WTC11 (cell line): Measurements from ENCODE around the gene ELANE. TPM values are rescaled to one million over a fixed set of nuclear protein-coding genes. Genes with fewer than 3 reads are reported as not detected.

Experiments used
- ATAC-seq: fragments of 200-7000 bp; cut with Tn5 transposase; 2 replicates; pipeline ENCODE4 v1.10.0; 2021; ENCODE audit warnings: mild to moderate bottlenecking, moderate library complexity
- Bru-seq: library from RNA; stranded (reverse); fragments of 400-500 nt; gene quantifications from one replicate; lab custom pipeline; 2021; lab: Mats Ljungman, UMichigan
- CTCF ChIA-PET: fragments of 300-600 bp; sonication (Branson Sonifier 250); formaldehyde crosslinking; loops from one replicate; lab custom pipeline; 2021; ENCODE audit warnings: antibody characterized with exemption; lab: Charles Lee
- POLR2A ChIA-PET: fragments of 350-600 bp; sonication (Branson Sonifier 250); formaldehyde crosslinking; loops from one replicate; lab custom pipeline; 2021; ENCODE audit warnings: antibody characterized with exemption; lab: Charles Lee
- DNase-seq: peaks from one replicate; pipeline ENCODE4 v3.0.0; 2021; ENCODE audit warnings: low spot score
- H3K27ac Mint-ChIP-seq: 2 replicates; pipeline ENCODE4 v1.8.0; 2021; ENCODE audit warnings: mixed read lengths
- H3K27me3 Mint-ChIP-seq: 2 replicates; pipeline ENCODE4 v1.8.0; 2021; ENCODE audit warnings: low read depth, mild to moderate bottlenecking, moderate library complexity, mixed read lengths
- H3K36me3 Mint-ChIP-seq: 2 replicates; pipeline ENCODE4 v1.8.0; 2021; ENCODE audit warnings: mixed read lengths
- H3K4me1 Mint-ChIP-seq: 2 replicates; pipeline ENCODE4 v1.8.0; 2022; ENCODE audit warnings: mixed read lengths
- H3K4me3 Mint-ChIP-seq: 2 replicates; pipeline ENCODE4 v1.8.0; 2021; ENCODE audit warnings: mild to moderate bottlenecking, moderate library complexity, mixed read lengths
- H3K9me3 Mint-ChIP-seq: 2 replicates; pipeline ENCODE4 v1.8.0; 2021; ENCODE audit warnings: mixed read lengths
- CREM ChIP-seq: sonication (generic); formaldehyde crosslinking; IDR thresholded peaks from 2 replicates; pipeline ENCODE4 v1.8.1; 2022; ENCODE audit warnings: mild to moderate bottlenecking, missing genetic modification reagents, moderate library complexity
- EMX1 ChIP-seq: fragments of 250-450 bp; sonication (Bioruptor Pico); IDR thresholded peaks from 2 replicates; pipeline ENCODE4 v1.8.0; 2021; ENCODE audit warnings: mild to moderate bottlenecking
- ESRRA ChIP-seq: sonication (generic); formaldehyde crosslinking; IDR thresholded peaks from 2 replicates; pipeline ENCODE4 v1.8.1; 2022; ENCODE audit warnings: mild to moderate bottlenecking, missing genetic modification reagents, borderline replicate concordance
- JUN ChIP-seq: sonication (generic); formaldehyde crosslinking; IDR thresholded peaks from 2 replicates; pipeline ENCODE4 v1.8.0; 2023; ENCODE audit warnings: mild to moderate bottlenecking, missing genetic modification reagents
- KAT7 ChIP-seq: sonication (generic); formaldehyde crosslinking; IDR thresholded peaks from 2 replicates; pipeline ENCODE4 v1.8.1; 2023; ENCODE audit warnings: missing genetic modification reagents, mild to moderate bottlenecking, borderline replicate concordance
- MXD4 ChIP-seq: fragments of 250-450 bp; sonication (Bioruptor Pico); IDR thresholded peaks from 2 replicates; pipeline ENCODE4 v1.8.0; 2021; ENCODE audit warnings: mild to moderate bottlenecking, moderate library complexity, borderline replicate concordance
- MYBL2 ChIP-seq: sonication (generic); formaldehyde crosslinking; IDR thresholded peaks from 2 replicates; pipeline ENCODE4 v1.8.1; 2023; ENCODE audit warnings: mild to moderate bottlenecking, moderate library complexity, missing genetic modification reagents
- PRRX2 ChIP-seq: fragments of 250-450 bp; sonication (Bioruptor Pico); IDR thresholded peaks from 2 replicates; pipeline ENCODE4 v1.8.0; 2021; ENCODE audit warnings: mild to moderate bottlenecking
- SMAD4 ChIP-seq: sonication (generic); formaldehyde crosslinking; IDR thresholded peaks from 2 replicates; pipeline ENCODE4 v1.8.0; 2022; ENCODE audit warnings: mild to moderate bottlenecking, missing genetic modification reagents
- TEAD1 ChIP-seq: sonication (generic); formaldehyde crosslinking; IDR thresholded peaks from 2 replicates; pipeline ENCODE4 v1.8.0; 2022; ENCODE audit warnings: mild to moderate bottlenecking, missing genetic modification reagents
- ZNF219 ChIP-seq: sonication (generic); formaldehyde crosslinking; IDR thresholded peaks from 2 replicates; pipeline ENCODE4 v1.8.0; 2023; ENCODE audit warnings: missing genetic modification reagents, mild to moderate bottlenecking, borderline replicate concordance
- ZNF423 ChIP-seq: fragments of 250-450 bp; sonication (Bioruptor Pico); IDR thresholded peaks from 2 replicates; pipeline ENCODE4 v2.1.2; 2022; ENCODE audit warnings: mild to moderate bottlenecking, moderate library complexity
- long read RNA-seq, 3 experiments: library from RNA in 1 of 3; library from capped mRNA in 1 of 3; library from polyadenylated mRNA in 1 of 3; unstranded in 2 of 3; stranded (forward) in 1 of 3; transcript quantifications; one replicate each; pipeline ENCODE4 v2.0.0, GENCODE V29; 2021
- total RNA-seq: library from RNA; stranded (reverse); gene quantifications from 3 replicates; pipeline ENCODE4 v1.2.3, GENCODE V29; 2021
- TF ChIP-seq, protein P1 (sequence below): fragments of 250-450 bp; sonication (Bioruptor Pico); conservative IDR thresholded peaks from 2 replicates; pipeline ENCODE4 v1.9.0; 2021; ENCODE audit warnings: mild to moderate bottlenecking
- TF ChIP-seq, protein P2 (sequence below): fragments of 250-450 bp; sonication (Bioruptor Pico); IDR thresholded peaks from 2 replicates; pipeline ENCODE4 v1.9.0; 2021; ENCODE audit warnings: moderate library complexity, mild to moderate bottlenecking, inconsistent platforms, borderline replicate concordance
- TF ChIP-seq, protein P3 (sequence below): sonication (generic); formaldehyde crosslinking; IDR thresholded peaks from 2 replicates; pipeline ENCODE4 v1.8.1; 2022; ENCODE audit warnings: low read depth, mild to moderate bottlenecking, moderate library complexity, missing genetic modification reagents, borderline replicate concordance
- TF ChIP-seq, protein P4 (sequence below): sonication (generic); formaldehyde crosslinking; IDR thresholded peaks from 2 replicates; pipeline ENCODE4 v1.8.1; 2023; ENCODE audit warnings: mild to moderate bottlenecking, missing genetic modification reagents, moderate library complexity
- TF ChIP-seq, protein P5 (sequence below): fragments of 250-450 bp; sonication (Bioruptor Pico); IDR thresholded peaks from 2 replicates; pipeline ENCODE4 v1.9.0; 2021; ENCODE audit warnings: mild to moderate bottlenecking
- TF ChIP-seq, protein P6 (sequence below): sonication (generic); formaldehyde crosslinking; IDR thresholded peaks from 2 replicates; pipeline ENCODE4 v1.8.1; 2022; ENCODE audit warnings: low read depth, missing genetic modification reagents, borderline replicate concordance
- TF ChIP-seq, protein P7 (sequence below): sonication (generic); formaldehyde crosslinking; IDR thresholded peaks from 2 replicates; pipeline ENCODE4 v1.8.0; 2022; ENCODE audit warnings: mild to moderate bottlenecking, missing genetic modification reagents
- TF ChIP-seq, protein P8 (sequence below): sonication (generic); formaldehyde crosslinking; IDR thresholded peaks from 2 replicates; pipeline ENCODE4 v1.8.1; 2023; ENCODE audit warnings: mild to moderate bottlenecking, moderate library complexity, missing genetic modification reagents

ELANE gene
- total RNA-seq (not detected in 3 replicates), Bru-seq, nascent RNA (not detected)
- long read RNA-seq, experiment 1: 0 reads
- long read RNA-seq, experiment 2: 0 reads
- long read RNA-seq, experiment 3: 0 reads

DNA sequence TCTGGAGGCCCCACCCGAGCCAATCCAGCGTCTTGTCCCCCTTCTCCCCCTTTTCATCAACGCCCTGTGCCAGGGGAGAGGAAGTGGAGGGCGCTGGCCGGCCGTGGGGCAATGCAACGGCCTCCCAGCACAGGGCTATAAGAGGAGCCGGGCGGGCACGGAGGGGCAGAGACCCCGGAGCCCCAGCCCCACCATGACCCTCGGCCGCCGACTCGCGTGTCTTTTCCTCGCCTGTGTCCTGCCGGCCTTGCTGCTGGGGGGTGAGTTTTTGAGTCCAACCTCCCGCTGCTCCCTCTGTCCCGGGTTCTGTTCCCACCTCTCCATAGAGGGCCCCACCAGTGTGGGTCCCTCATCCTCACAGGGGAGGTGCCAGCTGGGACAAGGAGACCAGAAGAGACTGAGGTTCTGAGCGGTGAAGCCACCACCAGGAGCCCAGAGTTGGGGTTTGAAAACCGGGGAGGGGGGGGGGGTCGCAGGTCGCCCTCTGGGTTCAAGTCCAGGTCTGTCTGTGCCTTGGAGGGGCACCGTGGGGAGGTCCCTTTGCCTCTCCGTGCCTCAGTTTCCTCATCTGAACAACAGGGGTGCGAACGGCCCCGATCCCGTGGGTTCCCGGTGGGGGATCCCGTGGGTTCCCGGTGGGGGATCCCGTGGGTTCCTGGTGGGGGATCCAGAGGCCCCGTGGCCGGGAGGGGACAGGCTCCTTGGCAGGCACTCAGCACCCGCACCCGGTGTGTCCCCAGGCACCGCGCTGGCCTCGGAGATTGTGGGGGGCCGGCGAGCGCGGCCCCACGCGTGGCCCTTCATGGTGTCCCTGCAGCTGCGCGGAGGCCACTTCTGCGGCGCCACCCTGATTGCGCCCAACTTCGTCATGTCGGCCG lies at the start of gene ELANE:
ELANE (plus strand) TSS at position 168 of the 878 bp plus-strand sequence; CDS start at position 194, 26 bp downstream.
- Mint-ChIP-seq H3K4me1 (no peaks in the 10 kb centered on the region), H3K36me3 (no peaks in the 10 kb centered on the region), H3K27ac (no peak within 1 kb of the TSS), H3K9me3 (no peaks in the 10 kb centered on the region), H3K4me3 (no peak within 1 kb of the TSS), H3K27me3 (peaks cover under 1% of the 10 kb centered on the region; the same call in 1 of the 2 replicates)
- ChIA-PET CTCF (no interaction called here), POLR2A (no interaction called here)
- ATAC-seq (no peak), DNase-seq (peak; percentile 10)
- TF ChIP-seq TEAD1 (CRISPR knock-in tag) (no peak), CREM (CRISPR knock-in tag) (no peak), KAT7 (CRISPR knock-in tag) (no peak), MYBL2 (CRISPR knock-in tag) (no peak), MXD4 (CRISPR knock-in tag) (no peak), SMAD4 (no peak), PRRX2 (CRISPR knock-in tag) (no peak), ZNF219 (CRISPR knock-in tag) (no peak), ESRRA (CRISPR knock-in tag) (no peak), JUN (CRISPR knock-in tag) (no peak), EMX1 (CRISPR knock-in tag) (no peak), ZNF423 (CRISPR knock-in tag) (no peak)
- TF ChIP-seq, protein P1, sequence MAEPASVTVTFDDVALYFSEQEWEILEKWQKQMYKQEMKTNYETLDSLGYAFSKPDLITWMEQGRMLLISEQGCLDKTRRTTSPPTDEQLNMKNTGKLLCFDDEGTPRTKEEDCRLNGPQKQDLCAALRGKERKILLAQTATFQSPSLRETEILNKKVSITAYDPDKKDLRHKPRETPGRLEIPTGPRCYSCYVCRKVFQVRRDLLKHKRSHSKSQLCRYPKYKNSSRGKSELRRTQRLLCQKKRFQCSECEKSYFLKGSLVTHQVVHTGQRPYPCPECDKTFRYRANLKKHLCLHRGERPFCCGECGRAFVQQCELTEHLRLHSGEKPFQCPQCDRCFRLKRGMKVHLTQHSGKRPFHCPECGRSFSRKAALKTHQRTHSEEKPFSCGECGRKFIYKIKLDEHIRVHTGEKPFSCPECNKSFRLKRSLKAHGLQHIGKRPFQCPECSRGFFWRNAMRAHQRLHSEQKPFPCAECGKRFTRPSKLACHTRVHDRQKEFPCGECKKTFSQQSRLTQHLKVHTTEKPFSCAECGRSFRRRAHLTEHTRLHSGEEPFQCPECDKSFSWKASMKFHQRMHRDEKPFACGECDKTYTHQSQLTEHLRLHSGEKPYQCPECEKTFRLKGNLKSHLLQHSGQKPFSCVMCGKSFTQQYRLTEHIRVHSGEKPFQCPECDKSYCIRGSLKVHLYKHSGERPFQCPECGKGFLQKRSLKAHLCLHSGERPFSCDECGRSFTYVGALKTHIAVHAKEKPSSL (CRISPR knock-in tag): no peak
- TF ChIP-seq, protein P2, sequence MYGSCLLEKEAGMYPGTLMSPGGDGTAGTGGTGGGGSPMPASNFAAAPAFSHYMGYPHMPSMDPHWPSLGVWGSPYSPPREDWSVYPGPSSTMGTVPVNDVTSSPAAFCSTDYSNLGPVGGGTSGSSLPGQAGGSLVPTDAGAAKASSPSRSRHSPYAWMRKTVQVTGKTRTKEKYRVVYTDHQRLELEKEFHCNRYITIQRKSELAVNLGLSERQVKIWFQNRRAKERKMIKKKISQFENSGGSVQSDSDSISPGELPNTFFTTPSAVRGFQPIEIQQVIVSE (CRISPR knock-in tag): no peak
- TF ChIP-seq, protein P3, sequence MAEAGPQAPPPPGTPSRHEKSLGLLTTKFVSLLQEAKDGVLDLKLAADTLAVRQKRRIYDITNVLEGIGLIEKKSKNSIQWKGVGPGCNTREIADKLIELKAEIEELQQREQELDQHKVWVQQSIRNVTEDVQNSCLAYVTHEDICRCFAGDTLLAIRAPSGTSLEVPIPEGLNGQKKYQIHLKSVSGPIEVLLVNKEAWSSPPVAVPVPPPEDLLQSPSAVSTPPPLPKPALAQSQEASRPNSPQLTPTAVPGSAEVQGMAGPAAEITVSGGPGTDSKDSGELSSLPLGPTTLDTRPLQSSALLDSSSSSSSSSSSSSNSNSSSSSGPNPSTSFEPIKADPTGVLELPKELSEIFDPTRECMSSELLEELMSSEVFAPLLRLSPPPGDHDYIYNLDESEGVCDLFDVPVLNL: no peak
- TF ChIP-seq, protein P4, sequence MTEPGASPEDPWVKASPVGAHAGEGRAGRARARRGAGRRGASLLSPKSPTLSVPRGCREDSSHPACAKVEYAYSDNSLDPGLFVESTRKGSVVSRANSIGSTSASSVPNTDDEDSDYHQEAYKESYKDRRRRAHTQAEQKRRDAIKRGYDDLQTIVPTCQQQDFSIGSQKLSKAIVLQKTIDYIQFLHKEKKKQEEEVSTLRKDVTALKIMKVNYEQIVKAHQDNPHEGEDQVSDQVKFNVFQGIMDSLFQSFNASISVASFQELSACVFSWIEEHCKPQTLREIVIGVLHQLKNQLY (CRISPR knock-in tag): no peak
- TF ChIP-seq, protein P5, sequence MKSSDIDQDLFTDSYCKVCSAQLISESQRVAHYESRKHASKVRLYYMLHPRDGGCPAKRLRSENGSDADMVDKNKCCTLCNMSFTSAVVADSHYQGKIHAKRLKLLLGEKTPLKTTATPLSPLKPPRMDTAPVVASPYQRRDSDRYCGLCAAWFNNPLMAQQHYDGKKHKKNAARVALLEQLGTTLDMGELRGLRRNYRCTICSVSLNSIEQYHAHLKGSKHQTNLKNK (CRISPR knock-in tag): no peak
- TF ChIP-seq, protein P6, sequence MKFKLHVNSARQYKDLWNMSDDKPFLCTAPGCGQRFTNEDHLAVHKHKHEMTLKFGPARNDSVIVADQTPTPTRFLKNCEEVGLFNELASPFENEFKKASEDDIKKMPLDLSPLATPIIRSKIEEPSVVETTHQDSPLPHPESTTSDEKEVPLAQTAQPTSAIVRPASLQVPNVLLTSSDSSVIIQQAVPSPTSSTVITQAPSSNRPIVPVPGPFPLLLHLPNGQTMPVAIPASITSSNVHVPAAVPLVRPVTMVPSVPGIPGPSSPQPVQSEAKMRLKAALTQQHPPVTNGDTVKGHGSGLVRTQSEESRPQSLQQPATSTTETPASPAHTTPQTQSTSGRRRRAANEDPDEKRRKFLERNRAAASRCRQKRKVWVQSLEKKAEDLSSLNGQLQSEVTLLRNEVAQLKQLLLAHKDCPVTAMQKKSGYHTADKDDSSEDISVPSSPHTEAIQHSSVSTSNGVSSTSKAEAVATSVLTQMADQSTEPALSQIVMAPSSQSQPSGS: no peak
- TF ChIP-seq, protein P7, sequence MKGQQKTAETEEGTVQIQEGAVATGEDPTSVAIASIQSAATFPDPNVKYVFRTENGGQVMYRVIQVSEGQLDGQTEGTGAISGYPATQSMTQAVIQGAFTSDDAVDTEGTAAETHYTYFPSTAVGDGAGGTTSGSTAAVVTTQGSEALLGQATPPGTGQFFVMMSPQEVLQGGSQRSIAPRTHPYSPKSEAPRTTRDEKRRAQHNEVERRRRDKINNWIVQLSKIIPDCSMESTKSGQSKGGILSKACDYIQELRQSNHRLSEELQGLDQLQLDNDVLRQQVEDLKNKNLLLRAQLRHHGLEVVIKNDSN (CRISPR knock-in tag): no peak
- TF ChIP-seq, protein P8, sequence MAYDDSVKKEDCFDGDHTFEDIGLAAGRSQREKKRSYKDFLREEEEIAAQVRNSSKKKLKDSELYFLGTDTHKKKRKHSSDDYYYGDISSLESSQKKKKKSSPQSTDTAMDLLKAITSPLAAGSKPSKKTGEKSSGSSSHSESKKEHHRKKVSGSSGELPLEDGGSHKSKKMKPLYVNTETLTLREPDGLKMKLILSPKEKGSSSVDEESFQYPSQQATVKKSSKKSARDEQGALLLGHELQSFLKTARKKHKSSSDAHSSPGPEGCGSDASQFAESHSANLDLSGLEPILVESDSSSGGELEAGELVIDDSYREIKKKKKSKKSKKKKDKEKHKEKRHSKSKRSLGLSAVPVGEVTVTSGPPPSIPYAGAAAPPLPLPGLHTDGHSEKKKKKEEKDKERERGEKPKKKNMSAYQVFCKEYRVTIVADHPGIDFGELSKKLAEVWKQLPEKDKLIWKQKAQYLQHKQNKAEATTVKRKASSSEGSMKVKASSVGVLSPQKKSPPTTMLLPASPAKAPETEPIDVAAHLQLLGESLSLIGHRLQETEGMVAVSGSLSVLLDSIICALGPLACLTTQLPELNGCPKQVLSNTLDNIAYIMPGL (CRISPR knock-in tag): no peak
